ENCODE results near the gene ADAM33.

GRCh38 chr20:3693376-3693775 lies 11.6 kb upstream of the ADAM33 start:
- TF ChIP-seq CTCF (IDR thresholded peaks at IDR 0.05) = no peak
- no peak for TF ChIP-seq EZH2 (IDR thresholded peaks at IDR 0.05; ENCODE audit: borderline replicate concordance, insufficient read depth, low read depth, low read length, poor library complexity, severe bottlenecking)

Measured in B cell (primary cell).